ENCODE measurements around the gene RASA3.
"Not testable (repeated sequence)": the region's sequence is repeated elsewhere in the genome, so short reads cannot be mapped to it uniquely, and the experiment has no call there.

The RASA3 gene, protein sequence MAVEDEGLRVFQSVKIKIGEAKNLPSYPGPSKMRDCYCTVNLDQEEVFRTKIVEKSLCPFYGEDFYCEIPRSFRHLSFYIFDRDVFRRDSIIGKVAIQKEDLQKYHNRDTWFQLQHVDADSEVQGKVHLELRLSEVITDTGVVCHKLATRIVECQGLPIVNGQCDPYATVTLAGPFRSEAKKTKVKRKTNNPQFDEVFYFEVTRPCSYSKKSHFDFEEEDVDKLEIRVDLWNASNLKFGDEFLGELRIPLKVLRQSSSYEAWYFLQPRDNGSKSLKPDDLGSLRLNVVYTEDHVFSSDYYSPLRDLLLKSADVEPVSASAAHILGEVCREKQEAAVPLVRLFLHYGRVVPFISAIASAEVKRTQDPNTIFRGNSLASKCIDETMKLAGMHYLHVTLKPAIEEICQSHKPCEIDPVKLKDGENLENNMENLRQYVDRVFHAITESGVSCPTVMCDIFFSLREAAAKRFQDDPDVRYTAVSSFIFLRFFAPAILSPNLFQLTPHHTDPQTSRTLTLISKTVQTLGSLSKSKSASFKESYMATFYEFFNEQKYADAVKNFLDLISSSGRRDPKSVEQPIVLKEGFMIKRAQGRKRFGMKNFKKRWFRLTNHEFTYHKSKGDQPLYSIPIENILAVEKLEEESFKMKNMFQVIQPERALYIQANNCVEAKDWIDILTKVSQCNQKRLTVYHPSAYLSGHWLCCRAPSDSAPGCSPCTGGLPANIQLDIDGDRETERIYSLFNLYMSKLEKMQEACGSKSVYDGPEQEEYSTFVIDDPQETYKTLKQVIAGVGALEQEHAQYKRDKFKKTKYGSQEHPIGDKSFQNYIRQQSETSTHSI

GRCh38 chr13:114132419-114133121, at the start of gene RASA3:
RASA3 (minus strand) TSS chr13:114132623; CDS start chr13:114132489, 134 bp downstream.
- Histone ChIP-seq H4K20me1 (peaks cover 8 to 44% (median 19%) of the 10 kb centered on the region in 11 experiments; a peak in 17 of 22 replicates), H3K4me3 (peak within 1 kb of the TSS; percentile 72 to 97 (median 94)), H3K36me3 (peaks cover 0 to 7% (median 0%) of the 10 kb centered on the region in 11 experiments; a peak in 1 of 22 replicates), H3K4me1 (peaks cover 41 to 60% (median 50%) of the 10 kb centered on the region in 10 experiments), H3K9ac (peak within 1 kb of the TSS; percentile 84 to 93 (median 89)), H3K27ac (peak within 1 kb of the TSS; percentile 63 to 97 (median 90); a peak in 21 of 22 replicates), H3K27me3 (no peaks in the 10 kb centered on the region), H3K9me3 (replicated peaks in 1 of 11) (no peaks in the 10 kb centered on the region), H3K4me2 (peak within 1 kb of the TSS; percentile 96 to 100 (median 99))
- TF ChIP-seq Cebpa-rat (IDR thresholded peaks at IDR 0.05), result no peak

- no peak for TF ChIP-seq Cebpa-rat (IDR thresholded peaks at IDR 0.05)
- no peak within 1 kb of the TSS for H3K9ac ChIP-seq
- H3K4me2 ChIP-seq, result peak within 1 kb of the TSS in 8 of 11 experiments; percentile 6 to 65 (median 36); a peak in 14 of 22 replicates
- no peaks in the 10 kb centered on the region for H3K27me3 ChIP-seq
- no peak within 1 kb of the TSS for H3K4me3 ChIP-seq
- H3K9me3 ChIP-seq (replicated peaks in 1 of 11), result peaks cover 1 to 13% (median 7%) of the 10 kb centered on the region in 11 experiments; a peak in 21 of 22 replicates
- no peaks in the 10 kb centered on the region for H3K36me3 ChIP-seq
- H3K4me1 ChIP-seq, result peaks cover 0 to 29% (median 18%) of the 10 kb centered on the region in 10 experiments; a peak in 17 of 20 replicates
- no peaks in the 10 kb centered on the region for H4K20me1 ChIP-seq
- no peak within 1 kb of the TSS for H3K27ac ChIP-seq
These were observed 46.8 kb upstream of the RASA3 start, which contains the start of gene CFAP97D2 for GRCh38 chr13:114179087-114179658. CFAP97D2 (plus strand) TSS chr13:114179257; CDS start chr13:114179331, 74 bp downstream.

- no peak for TF ChIP-seq Cebpa-rat (IDR thresholded peaks at IDR 0.05)
- peaks cover 19 to 30% (median 24%) of the 10 kb centered on the region in 11 experiments for H3K9me3 ChIP-seq (replicated peaks in 1 of 11)
- H3K4me3 ChIP-seq, result no peak overlapping the region
- H4K20me1 ChIP-seq, result no peaks in the 10 kb centered on the region
- H3K27me3 ChIP-seq, result no peaks in the 10 kb centered on the region
- H3K4me2 ChIP-seq, result peak overlapping the region in 3 of 11 experiments; percentile 12 to 23 (median 20); a peak in 2 of 22 replicates
- H3K4me1 ChIP-seq, result peaks cover 0 to 31% (median 18%) of the 10 kb centered on the region in 10 experiments; a peak in 17 of 20 replicates
- H3K9ac ChIP-seq, result no peak overlapping the region
- peaks cover 0 to 5% (median 0%) of the 10 kb centered on the region in 11 experiments; a peak in 1 of 22 replicates for H3K36me3 ChIP-seq
- H3K27ac ChIP-seq, result no peak overlapping the region
These were observed 45.0 kb upstream of the RASA3 start for GRCh38 chr13:114177245-114178010.

- not testable (repeated sequence) for H3K27me3 ChIP-seq, H3K9ac ChIP-seq, H4K20me1 ChIP-seq, H3K36me3 ChIP-seq, H3K4me3 ChIP-seq, H3K27ac ChIP-seq
- Histone ChIP-seq H3K9me3 (replicated peaks in 1 of 11) (peaks cover 24 to 40% (median 31%) of the 10 kb centered on the region in 11 experiments), H3K4me1 (peaks cover 0 to 31% (median 18%) of the 10 kb centered on the region in 10 experiments; a peak in 17 of 20 replicates), H3K4me2 (peak overlapping the region in 1 of 11 experiments; percentile 23; a peak in 1 of 22 replicates)
These were observed 44.0 kb upstream of the RASA3 start for GRCh38 chr13:114176359-114176902.

DNA sequence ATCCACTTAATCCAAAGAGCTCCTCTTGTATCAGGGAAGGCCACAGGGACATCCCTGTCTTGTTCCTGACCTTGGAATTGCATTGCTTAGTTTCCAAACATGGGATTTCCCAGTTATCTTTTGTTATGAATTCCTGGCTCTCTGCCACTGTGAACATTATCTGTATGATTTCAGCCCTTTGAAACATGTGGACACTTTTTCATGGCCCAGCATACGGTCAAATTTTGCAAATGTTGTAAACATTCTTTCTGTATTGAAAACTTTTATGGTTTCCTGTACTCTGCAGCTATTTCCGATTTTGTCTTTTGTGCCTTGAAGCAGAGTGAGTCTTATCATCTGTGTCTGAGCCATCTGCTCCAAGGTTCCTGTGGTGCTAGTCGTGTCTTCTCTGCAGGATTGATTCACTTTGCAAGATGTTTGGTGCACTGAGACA, 42.1 kb upstream of the RASA3 start:
- Histone ChIP-seq H3K27me3 (no peaks in the 10 kb centered on the region), H3K36me3 (peaks cover 0 to 5% (median 0%) of the 10 kb centered on the region in 11 experiments; a peak in 1 of 22 replicates), H3K9me3 (replicated peaks in 1 of 11) (peaks cover 24 to 44% (median 31%) of the 10 kb centered on the region in 11 experiments), H3K4me3 (no peak overlapping the region), H3K4me2 (peak overlapping the region in 7 of 11 experiments; percentile 9 to 51 (median 33); a peak in 9 of 22 replicates), H3K9ac (no peak overlapping the region), H3K27ac (no peak overlapping the region; a peak in 1 of 22 replicates), H4K20me1 (no peaks in the 10 kb centered on the region), H3K4me1 (peaks cover 0 to 15% (median 9%) of the 10 kb centered on the region in 10 experiments; a peak in 12 of 20 replicates)
- TF ChIP-seq Cebpa-rat (IDR thresholded peaks at IDR 0.05), result no peak

DNA sequence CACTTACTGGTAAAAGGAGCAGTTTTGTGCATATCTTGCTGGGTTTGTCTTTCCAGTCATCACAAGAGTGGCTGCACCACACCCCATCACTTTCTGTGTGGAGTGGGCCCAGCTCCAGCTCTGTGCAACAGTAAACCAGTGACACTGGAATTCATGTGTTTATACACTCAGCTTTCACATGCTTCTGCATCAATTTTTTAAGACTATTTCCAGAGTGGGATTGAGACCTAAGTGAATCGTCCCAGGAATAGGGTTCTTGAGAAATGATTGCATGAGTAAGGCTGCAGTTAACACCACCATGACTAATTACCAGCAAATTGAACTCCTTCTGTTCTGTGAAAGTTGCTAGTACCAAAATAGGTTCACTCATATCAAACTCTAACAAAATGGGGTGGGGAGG, 41.3 kb upstream of the RASA3 start:
- Histone ChIP-seq H3K27me3 (no peaks in the 10 kb centered on the region), H3K4me2 (no peak overlapping the region), H4K20me1 (no peaks in the 10 kb centered on the region), H3K4me3 (no peak overlapping the region; a peak in 1 of 20 replicates), H3K4me1 (peaks cover 0 to 15% (median 9%) of the 10 kb centered on the region in 10 experiments; a peak in 12 of 20 replicates), H3K36me3 (peaks cover 0 to 5% (median 0%) of the 10 kb centered on the region in 11 experiments; a peak in 1 of 22 replicates), H3K9me3 (replicated peaks in 1 of 11) (peaks cover 24 to 44% (median 31%) of the 10 kb centered on the region in 11 experiments), H3K27ac (no peak overlapping the region), H3K9ac (no peak overlapping the region)
- TF ChIP-seq Cebpa-rat (IDR thresholded peaks at IDR 0.05), result no peak

DNA sequence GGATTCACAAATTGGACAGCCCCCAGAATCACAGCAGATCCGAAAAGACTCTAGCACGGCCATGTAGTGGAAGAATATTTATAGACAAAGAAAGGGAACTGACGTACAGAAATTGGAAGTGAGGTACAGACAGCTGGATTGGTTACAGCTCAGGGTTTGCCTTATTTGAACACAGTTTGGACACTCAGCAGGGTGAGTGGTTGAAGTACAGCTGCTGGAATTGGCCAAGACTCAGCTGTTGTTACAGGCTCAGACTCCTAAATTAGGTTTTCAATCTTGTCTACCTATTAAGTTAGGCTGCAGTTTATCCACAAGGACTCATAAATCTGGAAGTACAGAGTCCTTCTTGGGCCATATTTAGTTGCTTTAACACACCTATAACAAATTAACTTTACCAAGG, 40.8 kb upstream of the RASA3 start:
- Histone ChIP-seq H3K27ac (no peak overlapping the region), H3K36me3 (peaks cover 0 to 5% (median 0%) of the 10 kb centered on the region in 11 experiments; a peak in 1 of 22 replicates), H3K4me3 (no peak overlapping the region), H4K20me1 (no peaks in the 10 kb centered on the region), H3K4me2 (no peak overlapping the region), H3K9me3 (replicated peaks in 1 of 11) (peaks cover 24 to 44% (median 31%) of the 10 kb centered on the region in 11 experiments), H3K27me3 (no peaks in the 10 kb centered on the region), H3K9ac (no peak overlapping the region), H3K4me1 (peaks cover 0 to 15% (median 9%) of the 10 kb centered on the region in 10 experiments; a peak in 12 of 20 replicates)
- TF ChIP-seq Cebpa-rat (IDR thresholded peaks at IDR 0.05), result no peak

All from BLaER1 treated with 17β-estradiol and CSF1 and Interleukin-3, amounts not matched to agents 10 nM and 100 nM (cell line).